Ovary (tissue), 9 donors: ENCODE results near the gene RIC1. TPM values are rescaled to one million over a fixed set of nuclear protein-coding genes. Genes with fewer than 3 reads are reported as not detected.

ENCODE experiments used
- DNase-seq, 5 donors: peaks; one replicate each; pipeline ENCODE4 v3.0.0-alpha.2; 2019 to 2020
- H3K27ac ChIP-seq, 2 donors: fragments of 200-600 bp; one replicate each; pipeline versions ENCODE4 v1.5.1 to v1.8.0; 2019 to 2022
- H3K27me3 ChIP-seq: fragments of 200-600 bp; one replicate; pipeline ENCODE4 v1.8.0; 2022
- H3K36me3 ChIP-seq: fragments of 200-600 bp; sonication (generic); one replicate; pipeline ENCODE4 v1.5.1; 2019
- H3K4me1 ChIP-seq: one replicate; pipeline ENCODE4 v1.8.1; 2013; ENCODE audit warnings: mild to moderate bottlenecking, moderate library complexity; ENCODE audit not compliant: insufficient read depth
- H3K4me3 ChIP-seq: fragments of 200-600 bp; sonication (generic); one replicate; pipeline ENCODE4 v1.5.1; 2017
- H3K9me3 ChIP-seq, 2 donors: fragments of 200-600 bp in 1 of 2; sonication (generic) in 1 of 2; one replicate each; pipeline versions ENCODE4 v1.5.1 to v1.8.1; 2013 to 2019; ENCODE audit warnings: mild to moderate bottlenecking in 1 of 2, moderate library complexity in 1 of 2
- EP300 ChIP-seq: sonication (generic); formaldehyde crosslinking; IDR thresholded peaks from one replicate; pipeline ENCODE4 v1.6.1; 2017; ENCODE audit warnings: antibody characterized with exemption
- POLR2A ChIP-seq: fragments of 450-650 bp; IDR thresholded peaks from one replicate; pipeline ENCODE4 v1.6.1; 2017; ENCODE audit warnings: antibody characterized with exemption, mild to moderate bottlenecking, moderate library complexity
- WGBS, 3 donors: extraction: QIAGEN DNeasy Blood & Tissue Kit in 1 of 3; methylation state at CpG; one replicate each; pipeline versions ENCODE4 v1.1.5 to v1.1.7; 2013 to 2017; 5-methylcytosine and 5-hydroxymethylcytosine counted together
- intact Hi-C, 4 donors: fragments of 100-400 bp; cut with DNase I; formaldehyde crosslinking; loops; one replicate each; pipeline versions ENCODE4 v1.11.0 to v1.15.1; 2022 to 2023
- polyA plus RNA-seq, 2 donors: library from polyadenylated mRNA; stranded (reverse); fragments of 200-250 nt in 1 of 2; fragments of 350-450 nt in 1 of 2; fragmentation: Illumina TruSeq in 1 of 2; extraction: RNeasy Lipid Tissue Mini Kit (QIAGEN cat#74804) in 1 of 2; gene quantifications; one replicate each; pipeline ENCODE4 v1.2.3, GENCODE V29; 2013 to 2014
- total RNA-seq, 7 donors: library from RNA; depleted of rRNA in 2 of 7; stranded (reverse); fragments of >200 nt in 2 of 7; fragmentation: NEBNext Ultra II Directional in 3 of 7; extraction: Animal tissue kit (Norgen Biotek cat#: 25700) in 3 of 7; gene quantifications; one replicate each; pipeline versions ENCODE4 v1.1.0 to v1.2.4, GENCODE V29; 2016 to 2023
- TF ChIP-seq, protein P1 (sequence below), 3 donors: fragments of 450-650 bp in 2 of 3; fragments of 200-600 bp in 1 of 3; IDR thresholded peaks; one replicate each; pipeline versions ENCODE4 v1.5.1 to v1.8.0; 2016 to 2022; ENCODE audit warnings: antibody characterized with exemption in 3 of 3, mild to moderate bottlenecking in 1 of 3
- donor health status: DM: no; HTN: no; CAD: no; lungs with moderate emphysema.
- donor health status: DM: no; HTN: no; CAD: no.
- donor health status: Bipolar disorder and iron deficiency.
- donor health status: DM: yes; HTN: yes; CAD: no.
- donor health status: DM: no; HTN: no; CAD: no.
- donor health status: DM: yes; HTN: yes; CAD: no.

RIC1 gene
- total and polyA plus RNA-seq, 9 donors, result 6.9 to 35.6 (median 18.0) TPM

DNA sequence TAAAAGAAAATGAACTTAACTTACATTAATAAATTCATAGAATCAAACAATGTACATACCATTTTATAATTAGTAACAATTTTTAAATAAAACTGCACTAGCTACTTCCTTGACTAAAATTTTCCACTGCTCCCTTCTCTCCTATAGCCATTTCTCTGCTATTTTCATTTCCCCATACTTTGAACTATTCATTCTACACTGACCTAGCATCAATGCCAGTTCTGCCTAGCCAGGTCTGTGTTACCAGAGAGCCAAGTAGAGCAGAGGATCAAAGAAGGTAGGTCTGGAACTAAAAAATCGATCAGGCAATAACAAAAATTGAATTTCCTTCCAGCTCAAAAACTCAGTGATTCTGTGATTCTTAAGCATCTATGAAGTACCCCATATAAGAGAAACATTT is 119.5 kb downstream of the RIC1 start:
- H3K4me1 ChIP-seq, result no peaks in the 10 kb centered on the region
- H3K27ac ChIP-seq, result no peak overlapping the region
- no peaks in the 10 kb centered on the region for H3K27me3 ChIP-seq
- no peaks in the 10 kb centered on the region for H3K9me3 ChIP-seq
- no peak for DNase-seq
- TF ChIP-seq, protein P1, sequence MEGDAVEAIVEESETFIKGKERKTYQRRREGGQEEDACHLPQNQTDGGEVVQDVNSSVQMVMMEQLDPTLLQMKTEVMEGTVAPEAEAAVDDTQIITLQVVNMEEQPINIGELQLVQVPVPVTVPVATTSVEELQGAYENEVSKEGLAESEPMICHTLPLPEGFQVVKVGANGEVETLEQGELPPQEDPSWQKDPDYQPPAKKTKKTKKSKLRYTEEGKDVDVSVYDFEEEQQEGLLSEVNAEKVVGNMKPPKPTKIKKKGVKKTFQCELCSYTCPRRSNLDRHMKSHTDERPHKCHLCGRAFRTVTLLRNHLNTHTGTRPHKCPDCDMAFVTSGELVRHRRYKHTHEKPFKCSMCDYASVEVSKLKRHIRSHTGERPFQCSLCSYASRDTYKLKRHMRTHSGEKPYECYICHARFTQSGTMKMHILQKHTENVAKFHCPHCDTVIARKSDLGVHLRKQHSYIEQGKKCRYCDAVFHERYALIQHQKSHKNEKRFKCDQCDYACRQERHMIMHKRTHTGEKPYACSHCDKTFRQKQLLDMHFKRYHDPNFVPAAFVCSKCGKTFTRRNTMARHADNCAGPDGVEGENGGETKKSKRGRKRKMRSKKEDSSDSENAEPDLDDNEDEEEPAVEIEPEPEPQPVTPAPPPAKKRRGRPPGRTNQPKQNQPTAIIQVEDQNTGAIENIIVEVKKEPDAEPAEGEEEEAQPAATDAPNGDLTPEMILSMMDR (IDR thresholded peaks at IDR 0.05), result no peak
- TF ChIP-seq POLR2A (no peak), EP300 (no peak)
- H3K4me3 ChIP-seq, result no peak overlapping the region
- intact Hi-C loops, result no loop called here
- no peaks in the 10 kb centered on the region for H3K36me3 ChIP-seq
- WGBS, 3 donors, result 98 to 100% (median 99%) methylated on average over 1 of the region's 1 CpG

DNA sequence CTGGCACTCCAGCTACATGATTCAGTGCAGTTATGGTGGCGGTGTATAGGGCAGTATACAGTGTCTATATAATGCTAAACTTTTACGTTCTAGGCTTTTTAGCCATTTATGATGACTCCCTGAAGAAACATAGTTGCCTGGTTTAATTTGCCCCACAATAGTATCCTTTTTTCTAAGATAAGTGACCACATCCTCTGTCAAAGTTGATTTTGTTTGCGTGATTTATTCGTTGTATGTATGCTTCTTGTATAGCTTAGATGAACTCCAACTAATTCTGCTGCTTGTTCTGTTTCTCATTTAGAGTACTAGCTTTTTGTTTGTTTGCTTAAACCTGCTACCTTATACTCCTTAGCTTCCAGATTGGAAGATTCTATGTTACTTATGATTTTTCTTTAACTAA is 120.4 kb downstream of the RIC1 start:
- 91 to 96% (median 94%) methylated on average over 4 of the region's 4 CpGs for WGBS, 3 donors
- Histone ChIP-seq H3K27me3 (no peaks in the 10 kb centered on the region), H3K4me1 (no peaks in the 10 kb centered on the region), H3K36me3 (no peaks in the 10 kb centered on the region), H3K4me3 (no peak overlapping the region), H3K27ac (no peak overlapping the region), H3K9me3 (no peaks in the 10 kb centered on the region)
- intact Hi-C loops, result no loop called here
- no peak for DNase-seq
- no peak for TF ChIP-seq POLR2A
- TF ChIP-seq, protein P1 (IDR thresholded peaks at IDR 0.05), result no peak
- TF ChIP-seq EP300, result no peak

DNA sequence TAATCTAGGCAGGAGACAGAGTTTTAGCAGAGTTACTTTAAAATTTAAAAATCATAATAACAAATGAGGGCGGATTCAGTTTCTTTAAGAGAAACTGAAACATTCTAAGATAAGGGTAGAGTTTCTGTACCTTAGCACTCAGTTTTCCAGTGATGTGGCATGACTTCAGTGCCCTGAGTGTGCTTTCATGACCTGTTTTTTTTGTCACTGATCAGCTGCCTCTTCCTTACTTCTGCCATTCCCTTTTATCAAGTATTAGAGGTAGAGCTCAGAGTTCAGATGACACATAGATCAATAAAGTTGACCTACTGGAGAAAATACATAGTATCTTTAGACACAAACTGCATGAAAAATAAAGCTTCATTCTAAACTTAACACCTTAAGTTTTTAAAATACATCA is 121.7 kb downstream of the RIC1 start:
- H3K4me1 ChIP-seq, result peaks cover 2% of the 10 kb centered on the region
- H3K27me3 ChIP-seq, result no peaks in the 10 kb centered on the region
- no peak overlapping the region for H3K4me3 ChIP-seq
- no peak for TF ChIP-seq POLR2A
- TF ChIP-seq, protein P1 (IDR thresholded peaks at IDR 0.05), result no peak
- TF ChIP-seq EP300, result no peak
- intact Hi-C loops, result no loop called here
- no peaks in the 10 kb centered on the region for H3K9me3 ChIP-seq
- WGBS, 3 donors, result 83 to 98% (median 91%) methylated on average over 1 of the region's 1 CpG
- no peaks in the 10 kb centered on the region for H3K36me3 ChIP-seq
- no peak for DNase-seq
- no peak overlapping the region for H3K27ac ChIP-seq

DNA sequence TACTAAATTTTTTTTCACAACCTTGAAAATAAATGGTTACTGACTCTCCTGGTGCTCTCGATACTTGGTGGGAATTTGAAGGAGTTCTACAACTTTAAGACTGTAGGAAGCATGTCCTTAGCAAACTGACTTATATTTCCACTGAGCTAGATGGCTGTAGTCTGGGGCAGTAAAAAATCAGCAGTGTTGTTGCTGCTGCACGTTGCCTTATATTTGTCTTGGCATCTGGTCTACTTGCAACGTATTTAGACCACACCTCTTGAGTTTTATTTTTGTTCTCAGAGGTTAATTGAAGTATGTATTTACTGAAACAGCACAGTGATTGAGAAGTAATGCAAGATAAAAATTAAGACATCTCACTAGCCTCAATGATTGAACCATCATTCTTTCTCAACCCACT is 127.7 kb downstream of the RIC1 start:
- Histone ChIP-seq H3K27ac (no peak overlapping the region), H3K4me3 (no peak overlapping the region), H3K9me3 (no peaks in the 10 kb centered on the region), H3K27me3 (no peaks in the 10 kb centered on the region), H3K4me1 (peaks cover 3% of the 10 kb centered on the region), H3K36me3 (no peaks in the 10 kb centered on the region)
- TF ChIP-seq POLR2A (no peak), EP300 (no peak)
- TF ChIP-seq, protein P1 (IDR thresholded peaks at IDR 0.05), result no peak
- DNase-seq, result no peak
- WGBS, 3 donors, result 40 to 48% (median 45%) methylated on average over 3 of the region's 3 CpGs
- intact Hi-C loops, result no loop called here

DNA sequence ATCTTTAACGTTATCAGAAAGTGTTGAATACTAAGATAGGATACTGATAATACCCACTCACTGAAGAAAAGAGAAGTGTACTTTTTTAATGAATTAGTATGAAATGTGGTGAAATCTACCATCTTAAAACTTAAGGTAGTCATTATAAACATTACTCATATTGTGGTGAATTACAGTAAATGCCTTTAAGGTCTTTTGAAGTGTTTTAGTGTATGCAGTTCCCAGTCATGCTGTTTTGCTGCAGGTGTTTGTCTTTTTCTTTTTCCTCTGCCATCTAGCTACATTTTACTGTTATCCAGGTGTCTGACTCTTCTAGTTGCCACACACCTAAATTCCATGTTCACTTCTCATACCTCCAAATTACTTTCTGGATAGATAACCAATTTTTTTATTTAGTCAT is 131.4 kb downstream of the RIC1 start:
- Histone ChIP-seq H3K4me1 (peaks cover 3% of the 10 kb centered on the region), H3K27me3 (no peaks in the 10 kb centered on the region), H3K27ac (no peak overlapping the region), H3K9me3 (no peaks in the 10 kb centered on the region), H3K4me3 (no peak overlapping the region), H3K36me3 (no peaks in the 10 kb centered on the region)
- DNase-seq, result no peak
- TF ChIP-seq EP300, result no peak
- TF ChIP-seq POLR2A, result no peak
- TF ChIP-seq, protein P1 (IDR thresholded peaks at IDR 0.05), result no peak
- intact Hi-C loops, result no loop called here
- WGBS, 3 donors, result 85 to 91% (median 85%) methylated on average over 1 of the region's 1 CpG
